GM23338 (cell line): ENCODE measurements around the gene C2CD5. TPM values are rescaled to one million over a fixed set of nuclear protein-coding genes. Genes with fewer than 3 reads are reported as not detected.

ENCODE experiments used
- ATAC-seq: fragments of 200-7000 bp; cut with Tn5 transposase; 3 replicates; pipeline ENCODE4 v1.9.1; 2020
- DNase-seq: peaks from one replicate; pipeline ENCODE4 v3.0.0-alpha.2; 2015; ENCODE audit warnings: low spot score
- H2AFZ ChIP-seq: fragments of 200-600 bp; sonication (generic); 2 replicates; pipeline ENCODE4 v1.8.0; 2016; ENCODE audit warnings: antibody characterized with exemption, mild to moderate bottlenecking, moderate library complexity
- H3F3A ChIP-seq: fragments of 200-600 bp; sonication (generic); replicated peaks from 2 replicates; pipeline ENCODE4 v1.8.0; 2017; ENCODE audit warnings: antibody characterized with exemption, mixed run types, low read depth
- H3K27ac ChIP-seq: fragments of 200-600 bp; sonication (generic); 2 replicates; pipeline ENCODE4 v1.6.1; 2016; ENCODE audit warnings: low read depth
- H3K27me3 ChIP-seq: fragments of 200-600 bp; sonication (generic); 2 replicates; pipeline ENCODE4 v1.8.0; 2016; ENCODE audit warnings: mild to moderate bottlenecking, mixed run types, moderate library complexity; ENCODE audit not compliant: insufficient read depth
- H3K36me3 ChIP-seq: fragments of 200-600 bp; sonication (generic); 2 replicates; pipeline ENCODE4 v1.8.0; 2016; ENCODE audit warnings: mild to moderate bottlenecking; ENCODE audit not compliant: insufficient read depth
- H3K4me1 ChIP-seq: fragments of 200-600 bp; sonication (generic); 2 replicates; pipeline ENCODE4 v1.8.0; 2016; ENCODE audit warnings: mild to moderate bottlenecking, moderate library complexity; ENCODE audit not compliant: insufficient read depth
- H3K4me2 ChIP-seq: fragments of 200-600 bp; sonication (generic); 2 replicates; pipeline ENCODE4 v1.7.1; 2017; ENCODE audit warnings: mixed run types
- H3K4me3 ChIP-seq: fragments of 200-600 bp; sonication (generic); 2 replicates; pipeline ENCODE4 v1.6.1; 2016; ENCODE audit warnings: mixed run types
- H3K79me2 ChIP-seq: fragments of 200-600 bp; sonication (generic); replicated peaks from 2 replicates; pipeline ENCODE4 v1.8.0; 2017; ENCODE audit warnings: mild to moderate bottlenecking; ENCODE audit not compliant: insufficient read depth
- H3K9me2 ChIP-seq: fragments of 200-600 bp; sonication (generic); 2 replicates; pipeline ENCODE4 v1.8.0; 2017; ENCODE audit not compliant: insufficient read depth
- H4K20me1 ChIP-seq: fragments of 200-600 bp; sonication (generic); replicated peaks from 2 replicates; pipeline ENCODE4 v1.8.0; 2017; ENCODE audit warnings: mild to moderate bottlenecking; ENCODE audit not compliant: insufficient read depth
- H3K27ac Mint-ChIP-seq: 2 replicates; pipeline ENCODE4 v1.8.0; 2020; ENCODE audit warnings: inconsistent platforms, mild to moderate bottlenecking, moderate library complexity, mixed read lengths
- H3K27me3 Mint-ChIP-seq: 3 replicates; pipeline ENCODE4 v1.8.0; 2022; ENCODE audit warnings: low read depth, mild to moderate bottlenecking, moderate library complexity, mixed read lengths, inconsistent platforms; ENCODE audit not compliant: insufficient read depth, poor library complexity
- H3K36me3 Mint-ChIP-seq: 3 replicates; pipeline ENCODE4 v1.8.0; 2021; ENCODE audit warnings: low read depth, mild to moderate bottlenecking, inconsistent platforms, moderate library complexity, mixed read lengths
- H3K4me1 Mint-ChIP-seq: 3 replicates; pipeline ENCODE4 v1.8.0; 2020; ENCODE audit warnings: mild to moderate bottlenecking, inconsistent platforms, mixed read lengths
- H3K4me3 Mint-ChIP-seq: 3 replicates; pipeline ENCODE4 v1.8.0; 2021; ENCODE audit warnings: moderate library complexity, mild to moderate bottlenecking, inconsistent platforms, mixed read lengths
- H3K9me3 Mint-ChIP-seq: 3 replicates; pipeline ENCODE4 v1.8.0; 2020; ENCODE audit warnings: moderate library complexity, mild to moderate bottlenecking, inconsistent platforms, mixed read lengths
- CREB1 ChIP-seq: fragments of 250-450 bp; sonication (Bioruptor Pico); IDR thresholded peaks from 2 replicates; pipeline ENCODE4 v1.5.0; 2020; ENCODE audit warnings: low read depth, mild to moderate bottlenecking, moderate library complexity
- CTCF ChIP-seq, 2 experiments: fragments of 200-600 bp in 1 of 2; sonication (generic) in 1 of 2; conservative IDR thresholded peaks; 2 replicates each; pipeline versions ENCODE4 v1.5.1 to v1.6.1; 2016 to 2017; ENCODE audit warnings: antibody characterized with exemption in 2 of 2, low read depth in 2 of 2, mild to moderate bottlenecking in 2 of 2, moderate library complexity in 1 of 2
- POLR2AphosphoS5 ChIP-seq: IDR thresholded peaks from 2 replicates; pipeline ENCODE4 v1.6.1; 2016; ENCODE audit warnings: antibody characterized with exemption, low read depth
- ZNF114 ChIP-seq: fragments of 250-450 bp; sonication (Bioruptor Pico); IDR thresholded peaks from 2 replicates; pipeline ENCODE4 v1.5.0; 2020; ENCODE audit warnings: mild to moderate bottlenecking, moderate library complexity
- long read RNA-seq: library from polyadenylated mRNA; unstranded; transcript quantifications from one replicate; pipeline ENCODE4 v2.0.0, GENCODE V29; 2020; ENCODE audit not compliant: unreplicated experiment
- polyA plus RNA-seq: library from polyadenylated mRNA; unstranded; fragments of >200 nt; fragmentation: Nextera tagmentation; extraction: Ambion mirVana; gene quantifications from 2 replicates; pipeline ENCODE4 v1.2.1, GENCODE V29; 2016
- total RNA-seq: library from RNA; depleted of rRNA; stranded (reverse); fragments of >200 nt; shearing (Covaris generic); gene quantifications from 2 replicates; pipeline ENCODE4 v1.2.3, GENCODE V29; 2014; rRNA removed
- TF ChIP-seq, protein P1 (sequence below): IDR thresholded peaks from 2 replicates; pipeline ENCODE4 v1.6.1; 2016; ENCODE audit warnings: antibody characterized with exemption
- TF ChIP-seq, protein P2 (sequence below): IDR thresholded peaks from one replicate; pipeline ENCODE4 v1.6.1; 2018; ENCODE audit warnings: antibody characterized with exemption; ENCODE audit not compliant: unreplicated experiment

C2CD5 gene
- total RNA-seq, result 68.6 and 68.7 TPM in 2 replicates
- polyA plus RNA-seq, result 22.0 and 23.2 TPM in 2 replicates
- long read RNA-seq, partial matches to known transcripts, result 4 of 4 reads
- long read RNA-seq, other reads (novel, unspliced or antisense), result 0 of 4 reads

DNA sequence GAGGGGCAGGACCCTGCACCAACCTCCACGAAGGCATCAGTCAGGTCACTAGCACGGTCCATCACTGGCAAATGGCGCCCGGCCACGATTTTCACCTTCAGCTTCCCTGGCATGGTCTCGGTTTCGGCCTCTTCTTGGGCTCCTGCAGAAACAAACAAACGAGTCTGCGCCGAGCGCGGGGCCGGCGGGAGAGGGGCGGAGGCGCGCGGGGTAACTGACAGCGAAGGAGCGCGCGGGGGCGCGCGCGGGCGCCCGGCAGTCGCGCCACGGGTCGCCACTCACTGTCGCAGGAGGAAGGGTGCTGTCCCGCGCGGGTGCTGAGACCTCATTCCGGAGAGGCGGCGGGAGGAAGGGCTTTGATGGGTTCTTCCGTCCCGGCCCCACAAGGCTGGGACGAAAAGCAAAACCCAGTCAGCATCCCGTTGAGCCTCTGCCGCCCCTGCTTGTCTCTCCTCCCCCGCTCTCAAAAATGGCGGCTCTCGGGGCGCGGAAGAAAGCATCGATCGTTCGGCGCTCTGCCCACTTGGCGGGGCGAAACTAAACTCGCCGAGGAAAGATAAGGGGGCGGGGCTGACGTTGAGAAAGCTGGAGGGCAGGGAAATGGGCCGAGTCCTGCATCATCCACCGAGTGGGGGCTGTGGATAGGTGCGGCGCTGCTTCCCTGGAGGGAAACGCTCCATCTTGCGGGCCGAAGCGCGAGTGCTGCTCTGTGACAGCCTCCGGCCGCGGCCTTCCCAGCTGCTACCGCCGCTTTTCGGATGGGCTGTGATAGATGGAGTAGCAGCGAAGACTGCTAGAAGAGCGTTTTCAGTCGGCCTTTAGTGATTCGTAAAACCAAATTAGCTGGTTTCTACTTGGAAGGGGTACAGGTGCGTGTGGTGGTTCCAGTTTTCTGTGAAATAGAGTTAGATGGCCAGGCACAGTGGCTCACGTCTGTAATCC, at the start of gene C2CD5:
TSS of gene C2CD5 (minus strand) at position 505 of the 942 bp plus-strand sequence. CDS start at position 113, 392 bp downstream.
- no peaks in the 10 kb centered on the region for H4K20me1 ChIP-seq
- Mint-ChIP-seq H3K27ac (peak within 1 kb of the TSS; percentile 89), H3K4me3 (peak within 1 kb of the TSS; percentile 93), H3K27me3 (peaks cover 4% of the 10 kb centered on the region), H3K4me1 (peaks cover 30% of the 10 kb centered on the region), H3K9me3 (no peaks in the 10 kb centered on the region), H3K36me3 (peaks cover 6% of the 10 kb centered on the region; the same call in 2 of the 3 replicates)
- H3K27me3 ChIP-seq, result no peaks in the 10 kb centered on the region
- H2AFZ ChIP-seq, result peak within 1 kb of the TSS; percentile 94
- H3K79me2 ChIP-seq, result peaks cover 21% of the 10 kb centered on the region
- DNase-seq, result peak; percentile 100
- H3K36me3 ChIP-seq, result no peaks in the 10 kb centered on the region
- peaks cover 15% of the 10 kb centered on the region for H3K4me1 ChIP-seq
- H3K27ac ChIP-seq, result peak within 1 kb of the TSS; percentile 88
- TF ChIP-seq ZNF114 (CRISPR knock-in tag), result peak; percentile 44; the same call in 1 of the 2 replicates
- TF ChIP-seq CTCF (conservative IDR thresholded peaks at IDR 0.05; ENCODE audit: low read depth in 2 of 2), result peak in 1 of 2 experiments; percentile 33; a peak in 1 of 4 replicates
- TF ChIP-seq, protein P1, sequence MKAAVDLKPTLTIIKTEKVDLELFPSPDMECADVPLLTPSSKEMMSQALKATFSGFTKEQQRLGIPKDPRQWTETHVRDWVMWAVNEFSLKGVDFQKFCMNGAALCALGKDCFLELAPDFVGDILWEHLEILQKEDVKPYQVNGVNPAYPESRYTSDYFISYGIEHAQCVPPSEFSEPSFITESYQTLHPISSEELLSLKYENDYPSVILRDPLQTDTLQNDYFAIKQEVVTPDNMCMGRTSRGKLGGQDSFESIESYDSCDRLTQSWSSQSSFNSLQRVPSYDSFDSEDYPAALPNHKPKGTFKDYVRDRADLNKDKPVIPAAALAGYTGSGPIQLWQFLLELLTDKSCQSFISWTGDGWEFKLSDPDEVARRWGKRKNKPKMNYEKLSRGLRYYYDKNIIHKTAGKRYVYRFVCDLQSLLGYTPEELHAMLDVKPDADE, result peak; percentile 78
- TF ChIP-seq POLR2AphosphoS5, result peak; percentile 74
- TF ChIP-seq, protein P2, sequence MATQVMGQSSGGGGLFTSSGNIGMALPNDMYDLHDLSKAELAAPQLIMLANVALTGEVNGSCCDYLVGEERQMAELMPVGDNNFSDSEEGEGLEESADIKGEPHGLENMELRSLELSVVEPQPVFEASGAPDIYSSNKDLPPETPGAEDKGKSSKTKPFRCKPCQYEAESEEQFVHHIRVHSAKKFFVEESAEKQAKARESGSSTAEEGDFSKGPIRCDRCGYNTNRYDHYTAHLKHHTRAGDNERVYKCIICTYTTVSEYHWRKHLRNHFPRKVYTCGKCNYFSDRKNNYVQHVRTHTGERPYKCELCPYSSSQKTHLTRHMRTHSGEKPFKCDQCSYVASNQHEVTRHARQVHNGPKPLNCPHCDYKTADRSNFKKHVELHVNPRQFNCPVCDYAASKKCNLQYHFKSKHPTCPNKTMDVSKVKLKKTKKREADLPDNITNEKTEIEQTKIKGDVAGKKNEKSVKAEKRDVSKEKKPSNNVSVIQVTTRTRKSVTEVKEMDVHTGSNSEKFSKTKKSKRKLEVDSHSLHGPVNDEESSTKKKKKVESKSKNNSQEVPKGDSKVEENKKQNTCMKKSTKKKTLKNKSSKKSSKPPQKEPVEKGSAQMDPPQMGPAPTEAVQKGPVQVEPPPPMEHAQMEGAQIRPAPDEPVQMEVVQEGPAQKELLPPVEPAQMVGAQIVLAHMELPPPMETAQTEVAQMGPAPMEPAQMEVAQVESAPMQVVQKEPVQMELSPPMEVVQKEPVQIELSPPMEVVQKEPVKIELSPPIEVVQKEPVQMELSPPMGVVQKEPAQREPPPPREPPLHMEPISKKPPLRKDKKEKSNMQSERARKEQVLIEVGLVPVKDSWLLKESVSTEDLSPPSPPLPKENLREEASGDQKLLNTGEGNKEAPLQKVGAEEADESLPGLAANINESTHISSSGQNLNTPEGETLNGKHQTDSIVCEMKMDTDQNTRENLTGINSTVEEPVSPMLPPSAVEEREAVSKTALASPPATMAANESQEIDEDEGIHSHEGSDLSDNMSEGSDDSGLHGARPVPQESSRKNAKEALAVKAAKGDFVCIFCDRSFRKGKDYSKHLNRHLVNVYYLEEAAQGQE, result no peak
- TF ChIP-seq CREB1, result peak; percentile 76
- peak within 1 kb of the TSS; percentile 89 for H3K4me3 ChIP-seq
- peak within 1 kb of the TSS; percentile 90 for H3K4me2 ChIP-seq
- ATAC-seq, result peak; percentile 95
- no peaks in the 10 kb centered on the region; the same call in 1 of the 2 replicates for H3F3A ChIP-seq
- H3K9me2 ChIP-seq, result no peaks in the 10 kb centered on the region
